Mesenchymal stem cell (in vitro differentiated cells and primary cell): ENCODE results near the gene TXNRD1.

Experiments used
- DNase-seq: peaks from one replicate; pipeline ENCODE4 v3.0.0-alpha.2; 2013
- H2AFZ ChIP-seq: one replicate; pipeline ENCODE4 v1.6.1; 2013; ENCODE audit warnings: low read depth, mild to moderate bottlenecking, control low read depth, inconsistent platforms, low read length, moderate library complexity
- H2AK5ac ChIP-seq: 2 replicates; pipeline ENCODE4 v1.6.1; 2013; ENCODE audit warnings: low read length, moderate library complexity, mild to moderate bottlenecking, inconsistent platforms; ENCODE audit not compliant: severe bottlenecking
- H2BK120ac ChIP-seq: one replicate; pipeline ENCODE4 v1.6.1; 2013; ENCODE audit warnings: low read depth, mild to moderate bottlenecking, inconsistent platforms, low read length, moderate library complexity
- H2BK12ac ChIP-seq, 2 experiments: one replicate each; pipeline ENCODE4 v1.6.1; 2013; ENCODE audit warnings: inconsistent platforms in 2 of 2, low read length in 2 of 2, mild to moderate bottlenecking in 2 of 2, moderate library complexity in 2 of 2, control low read depth in 1 of 2
- H2BK15ac ChIP-seq: one replicate; pipeline ENCODE4 v1.6.1; 2013; ENCODE audit warnings: mild to moderate bottlenecking, low read depth, inconsistent platforms; ENCODE audit not compliant: poor library complexity, severe bottlenecking
- H2BK5ac ChIP-seq: 2 replicates; pipeline ENCODE4 v1.6.1; 2013; ENCODE audit warnings: low read depth, mild to moderate bottlenecking, low read length, control low read depth, inconsistent platforms; ENCODE audit not compliant: poor library complexity, severe bottlenecking
- H3K14ac ChIP-seq, 2 experiments: one replicate each; pipeline ENCODE4 v1.6.1; 2013; ENCODE audit warnings: inconsistent platforms in 2 of 2, low read length in 2 of 2, control low read depth in 1 of 2, mild to moderate bottlenecking in 1 of 2, moderate library complexity in 1 of 2
- H3K18ac ChIP-seq, 2 experiments: one replicate each; pipeline ENCODE4 v1.6.1; 2013; ENCODE audit warnings: inconsistent platforms in 2 of 2, low read length in 2 of 2, control low read depth in 1 of 2, low read depth in 1 of 2, mild to moderate bottlenecking in 1 of 2
- H3K23ac ChIP-seq, 2 experiments: one replicate each; pipeline ENCODE4 v1.6.1; 2013; ENCODE audit warnings: inconsistent platforms in 2 of 2, low read length in 2 of 2, mild to moderate bottlenecking in 2 of 2, moderate library complexity in 2 of 2, control low read depth in 1 of 2
- H3K27ac ChIP-seq: 2 replicates; pipeline ENCODE4 v1.5.1; 2013; ENCODE audit warnings: mild to moderate bottlenecking, moderate library complexity, low read length, control low read depth, inconsistent platforms; ENCODE audit not compliant: poor library complexity, severe bottlenecking
- H3K27me3 ChIP-seq, 2 experiments: 2 replicates each; pipeline versions ENCODE4 v1.6.1 to v1.7.0; 2013; ENCODE audit warnings: low read length in 2 of 2, mild to moderate bottlenecking in 2 of 2, moderate library complexity in 2 of 2, control low read depth in 1 of 2, inconsistent platforms in 1 of 2; ENCODE audit not compliant: control insufficient read depth in 1 of 2, insufficient read depth in 1 of 2
- H3K36me3 ChIP-seq, 2 experiments: 2 replicates each; pipeline versions ENCODE4 v1.6.1 to v1.7.0; 2013; ENCODE audit warnings: low read length in 2 of 2, control low read depth in 1 of 2, inconsistent platforms in 1 of 2, low read depth in 1 of 2, mild to moderate bottlenecking in 1 of 2; ENCODE audit not compliant: insufficient read depth in 2 of 2, control insufficient read depth in 1 of 2
- H3K4ac ChIP-seq, 2 experiments: one replicate each; pipeline ENCODE4 v1.6.1; 2013; ENCODE audit warnings: inconsistent platforms in 2 of 2, low read length in 2 of 2, mild to moderate bottlenecking in 2 of 2, moderate library complexity in 2 of 2, control low read depth in 1 of 2, low read depth in 1 of 2
- H3K4me1 ChIP-seq: 2 replicates; pipeline ENCODE4 v1.6.1; 2013; ENCODE audit warnings: low read depth, low read length, control low read depth; ENCODE audit not compliant: control insufficient read depth, insufficient read depth
- H3K4me2 ChIP-seq: 2 replicates; pipeline ENCODE4 v1.6.1; 2013; ENCODE audit warnings: low read length, mild to moderate bottlenecking, inconsistent platforms; ENCODE audit not compliant: poor library complexity, severe bottlenecking
- H3K4me3 ChIP-seq, 2 experiments: 2 replicates each; pipeline versions ENCODE4 v1.5.1 to v1.7.0; 2013; ENCODE audit warnings: low read length in 2 of 2, mild to moderate bottlenecking in 2 of 2, control low read depth in 1 of 2, low read depth in 1 of 2; ENCODE audit not compliant: insufficient read depth in 1 of 2
- H3K79me1 ChIP-seq: replicated peaks from 2 replicates; pipeline ENCODE4 v1.6.1; 2013; ENCODE audit warnings: mild to moderate bottlenecking, control low read depth, low read length, inconsistent platforms; ENCODE audit not compliant: poor library complexity, severe bottlenecking
- H3K9ac ChIP-seq: 2 replicates; pipeline ENCODE4 v1.7.0; 2013; ENCODE audit warnings: mild to moderate bottlenecking, low read length, moderate library complexity
- H3K9me3 ChIP-seq: 2 replicates; pipeline ENCODE4 v1.7.0; 2013; ENCODE audit warnings: mild to moderate bottlenecking, low read length; ENCODE audit not compliant: control insufficient read depth
- H4K8ac ChIP-seq: one replicate; pipeline ENCODE4 v1.6.1; 2013; ENCODE audit warnings: inconsistent platforms, mild to moderate bottlenecking, low read length, moderate library complexity
- H4K91ac ChIP-seq: one replicate; pipeline ENCODE4 v1.6.1; 2013; ENCODE audit warnings: mild to moderate bottlenecking, low read length, inconsistent platforms
- WGBS: methylation state at CpG from one replicate; pipeline ENCODE4 v1.1.7; 2013; ENCODE audit warnings: mixed read lengths; 5-methylcytosine and 5-hydroxymethylcytosine counted together

The TXNRD1 gene

DNA sequence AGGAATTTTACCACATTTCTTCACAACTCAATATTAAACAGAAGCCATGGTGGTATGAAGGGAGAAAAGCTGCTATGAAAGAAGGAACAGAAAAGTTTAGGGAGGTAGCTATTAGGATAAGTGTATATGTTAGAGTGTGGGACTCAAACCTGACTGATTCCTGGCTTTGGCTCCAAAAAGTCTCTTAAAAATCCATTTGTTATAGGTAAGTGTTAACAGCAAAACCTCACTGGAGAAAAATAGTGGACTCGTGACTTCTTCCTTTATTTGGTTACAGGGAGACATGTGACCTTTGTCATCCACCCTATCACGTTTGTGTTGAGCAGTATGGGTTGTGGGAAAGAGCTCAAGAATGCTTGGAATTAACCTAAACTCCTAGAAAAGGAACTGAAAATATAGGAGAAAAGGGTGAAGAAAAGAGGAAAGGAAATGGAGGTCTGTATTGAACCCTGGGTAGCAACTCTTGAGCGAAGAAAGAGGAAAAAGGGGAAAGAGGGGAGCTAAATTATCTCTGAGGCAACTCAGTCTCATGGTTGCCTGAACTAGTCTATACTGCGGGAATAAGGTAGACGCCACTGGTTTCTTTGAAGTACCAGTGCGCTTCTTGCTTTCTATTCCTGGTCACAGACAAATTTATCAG, 84.4 kb downstream of the TXNRD1 start:
- H3K14ac ChIP-seq: no peak overlapping the region
- H3K4me2 ChIP-seq: no peak overlapping the region
- peak overlapping the region; percentile 39 for H3K9ac ChIP-seq
- H4K8ac ChIP-seq: no peak overlapping the region
- no peak overlapping the region for H3K18ac ChIP-seq
- peaks cover 9% of the 10 kb centered on the region for H3K4me1 ChIP-seq
- no peak overlapping the region for H2BK15ac ChIP-seq
- no peak overlapping the region for H2AK5ac ChIP-seq
- peaks cover 7% of the 10 kb centered on the region for H3K79me1 ChIP-seq
- no peaks in the 10 kb centered on the region for H3K9me3 ChIP-seq
- H2AFZ ChIP-seq: no peak overlapping the region
- H3K36me3 ChIP-seq: peaks cover 6 to 74% of the 10 kb centered on the region in 2 experiments
- no peak overlapping the region for H3K4me3 ChIP-seq
- WGBS: 75% methylated on average over 5 of the region's 6 CpGs
- DNase-seq: no peak
- H3K4ac ChIP-seq: no peak overlapping the region
- H3K27me3 ChIP-seq: no peaks in the 10 kb centered on the region
- no peak overlapping the region for H2BK120ac ChIP-seq
- no peak overlapping the region for H4K91ac ChIP-seq
- H2BK5ac ChIP-seq: no peak overlapping the region
- H3K23ac ChIP-seq: no peak overlapping the region
- H2BK12ac ChIP-seq: no peak overlapping the region
- peak overlapping the region; percentile 48 for H3K27ac ChIP-seq

- Histone ChIP-seq H3K9me3 (no peaks in the 10 kb centered on the region), H2AFZ (no peak within 1 kb of the TSS), H3K4me2 (peak within 1 kb of the TSS; percentile 67), H2AK5ac (no peak within 1 kb of the TSS), H3K36me3 (peaks cover 3 to 75% of the 10 kb centered on the region in 2 experiments), H4K8ac (peak within 1 kb of the TSS; percentile 58), H2BK5ac (no peak within 1 kb of the TSS), H2BK120ac (peak within 1 kb of the TSS; percentile 44), H2BK15ac (peak within 1 kb of the TSS; percentile 2), H3K18ac (peak within 1 kb of the TSS; percentile 4 to 6), H3K27ac (no peak within 1 kb of the TSS), H3K27me3 (no peaks in the 10 kb centered on the region), H3K23ac (no peak within 1 kb of the TSS), H3K14ac (no peak within 1 kb of the TSS), H3K4me1 (peaks cover 12% of the 10 kb centered on the region), H2BK12ac (no peak within 1 kb of the TSS), H3K79me1 (peaks cover 11% of the 10 kb centered on the region), H3K4me3 (peak within 1 kb of the TSS; percentile 38 to 79), H3K4ac (peak within 1 kb of the TSS in 1 of 2 experiments; percentile 0), H3K9ac (peak within 1 kb of the TSS; percentile 91), H4K91ac (no peak within 1 kb of the TSS)
- peak; percentile 87 for DNase-seq
- 43% methylated on average over 48 of the region's 63 CpGs for WGBS
Measured at GRCh38 chr12:104303538-104304151, 88.1 kb downstream of the TXNRD1 start, which contains the start of gene EID3. TSS of gene EID3 (plus strand) at chr12:104303739. CDS start at chr12:104303935, 196 bp downstream.

DNA sequence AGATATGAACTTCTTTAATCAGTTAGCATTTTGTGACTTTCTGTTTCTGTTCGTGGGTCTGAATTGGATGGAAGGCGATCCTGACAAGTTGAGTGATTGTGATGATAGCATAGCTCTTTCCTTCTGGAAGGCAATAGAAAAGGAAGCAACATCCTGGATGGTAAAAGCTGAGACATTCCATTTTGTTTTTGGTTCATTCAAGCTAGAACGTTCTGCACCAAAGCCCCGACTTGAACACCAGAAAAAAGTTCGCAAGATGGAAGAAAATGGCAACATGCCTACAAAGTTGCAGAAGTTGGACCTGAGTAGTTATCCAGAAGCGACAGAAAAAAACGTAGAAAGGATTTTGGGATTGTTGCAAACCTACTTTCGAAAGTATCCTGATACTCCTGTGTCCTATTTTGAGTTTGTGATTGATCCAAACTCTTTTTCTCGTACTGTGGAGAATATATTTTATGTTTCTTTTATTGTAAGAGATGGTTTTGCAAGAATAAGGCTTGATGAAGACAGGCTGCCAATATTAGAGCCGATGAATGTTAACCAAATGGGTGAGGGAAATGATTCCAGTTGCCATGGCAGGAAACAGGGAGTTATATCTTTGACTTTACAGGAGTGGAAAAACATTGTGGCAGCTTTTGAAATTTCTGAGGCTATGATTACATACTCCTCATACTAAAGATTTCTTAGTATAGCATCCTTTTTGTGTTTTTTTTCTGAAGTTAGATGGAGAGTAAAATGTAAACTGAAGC, 88.9 kb downstream of the TXNRD1 start:
- no peak overlapping the region for H4K91ac ChIP-seq
- no peak overlapping the region for H3K27ac ChIP-seq
- no peak overlapping the region for H2AFZ ChIP-seq
- no peak overlapping the region for H3K4me2 ChIP-seq
- peaks cover 12% of the 10 kb centered on the region for H3K4me1 ChIP-seq
- DNase-seq: no peak
- 94% methylated on average over 10 of the region's 10 CpGs for WGBS
- no peak overlapping the region for H2BK15ac ChIP-seq
- no peak overlapping the region for H2AK5ac ChIP-seq
- H3K14ac ChIP-seq: no peak overlapping the region
- no peak overlapping the region for H3K18ac ChIP-seq
- H3K4me3 ChIP-seq: peak overlapping the region in 1 of 2 experiments; percentile 79
- no peaks in the 10 kb centered on the region for H3K9me3 ChIP-seq
- no peak overlapping the region for H2BK12ac ChIP-seq
- no peak overlapping the region for H3K4ac ChIP-seq
- no peak overlapping the region for H4K8ac ChIP-seq
- no peak overlapping the region for H2BK5ac ChIP-seq
- peak overlapping the region; percentile 91 for H3K9ac ChIP-seq
- H3K23ac ChIP-seq: no peak overlapping the region
- peaks cover 11% of the 10 kb centered on the region for H3K79me1 ChIP-seq
- H2BK120ac ChIP-seq: no peak overlapping the region
- H3K36me3 ChIP-seq: peaks cover 3 to 73% of the 10 kb centered on the region in 2 experiments
- H3K27me3 ChIP-seq: no peaks in the 10 kb centered on the region

GRCh38 chr12:104305349-104305748, 89.8 kb downstream of the TXNRD1 start:
- Histone ChIP-seq H3K9ac (peak overlapping the region; percentile 91), H3K23ac (no peak overlapping the region), H4K8ac (no peak overlapping the region), H3K27me3 (no peaks in the 10 kb centered on the region), H3K4me1 (peaks cover 14% of the 10 kb centered on the region), H3K4ac (no peak overlapping the region), H3K27ac (no peak overlapping the region), H3K36me3 (peaks cover 7 to 73% of the 10 kb centered on the region in 2 experiments), H3K18ac (no peak overlapping the region), H3K14ac (no peak overlapping the region), H3K9me3 (no peaks in the 10 kb centered on the region), H4K91ac (no peak overlapping the region), H2AFZ (no peak overlapping the region), H2BK5ac (no peak overlapping the region), H2BK120ac (no peak overlapping the region), H2BK12ac (no peak overlapping the region), H2AK5ac (no peak overlapping the region), H3K4me2 (no peak overlapping the region), H3K79me1 (peaks cover 13% of the 10 kb centered on the region), H3K4me3 (peak overlapping the region in 1 of 2 experiments; percentile 79), H2BK15ac (no peak overlapping the region)
- DNase-seq: no peak
- WGBS: 85% methylated on average over 1 of the region's 2 CpGs
